Coronary artery (tissue), 2 donors: ENCODE results near the gene TSC1.

Experiments used
- DNase-seq: peaks from one replicate; pipeline ENCODE4 v3.0.0-alpha.2; 2017; ENCODE audit warnings: low spot score
- H3K27ac ChIP-seq, 2 donors: fragments of 200-600 bp; sonication (generic); one replicate each; pipeline ENCODE4 v1.5.1; 2016 to 2019
- H3K4me3 ChIP-seq: fragments of 200-600 bp; sonication (generic); 2 replicates; pipeline ENCODE4 v1.5.1; 2016; ENCODE audit warnings: mild to moderate bottlenecking, moderate library complexity
- CTCF ChIP-seq: fragments of 200-600 bp; sonication (generic); IDR thresholded peaks from one replicate; pipeline ENCODE4 v1.5.1; 2019; ENCODE audit warnings: antibody characterized with exemption

The TSC1 gene

DNA sequence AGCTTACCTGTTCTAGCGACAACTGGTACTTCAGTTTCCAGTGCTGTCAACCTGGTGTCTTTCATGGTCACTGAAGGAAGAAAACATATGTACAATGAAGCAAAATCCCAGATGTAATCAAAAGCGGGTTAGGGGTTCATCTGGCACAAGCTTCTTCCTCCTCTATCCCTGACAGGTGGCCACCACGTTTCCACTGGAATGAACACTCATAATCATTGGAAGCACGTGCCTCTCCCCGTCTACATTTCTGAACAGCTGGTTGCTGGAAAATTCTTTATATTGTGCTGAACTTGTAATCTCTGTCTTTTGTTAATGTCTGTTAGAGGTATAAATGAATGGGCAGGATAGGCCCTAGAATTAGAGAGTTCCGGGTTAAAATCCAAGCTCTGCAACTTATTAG, 9.4 kb downstream of the TSC1 start:
- DNase-seq: no peak
- no peak overlapping the region for H3K4me3 ChIP-seq
- H3K27ac ChIP-seq: no peak overlapping the region
- no peak for TF ChIP-seq CTCF

DNA sequence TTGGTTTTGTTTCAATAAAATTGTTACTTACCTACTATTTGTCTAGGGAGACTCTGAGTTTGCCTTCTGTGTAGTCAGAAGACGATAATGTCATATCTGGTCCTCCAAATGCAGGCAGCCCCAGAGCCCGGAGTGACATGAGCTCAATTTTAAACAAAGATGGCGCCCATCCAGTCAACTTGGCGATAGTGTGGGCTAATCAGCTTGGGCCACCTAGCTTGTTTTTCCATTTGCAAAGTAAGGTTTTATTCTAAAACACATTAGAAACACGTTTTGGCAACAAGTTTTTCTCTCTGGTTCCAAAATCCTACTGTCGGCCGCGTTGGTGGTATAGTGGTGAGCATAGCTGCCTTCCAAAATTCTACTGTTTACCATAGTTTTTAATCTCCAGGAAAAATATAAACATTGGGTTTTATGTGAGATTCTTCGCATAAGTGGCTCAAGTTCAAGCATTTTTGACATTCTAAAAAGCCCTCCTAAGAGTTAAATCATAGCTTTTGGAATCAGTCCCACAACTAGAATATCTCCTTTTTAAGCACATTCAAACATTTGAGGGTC, 13.2 kb downstream of the TSC1 start:
- no peak for TF ChIP-seq CTCF
- Histone ChIP-seq H3K4me3 (no peak overlapping the region), H3K27ac (no peak overlapping the region)
- DNase-seq: no peak

GRCh38 chr9:132927704-132928103, 16.7 kb downstream of the TSC1 start:
- no peak for DNase-seq
- no peak overlapping the region for H3K27ac ChIP-seq
- no peak overlapping the region for H3K4me3 ChIP-seq
- TF ChIP-seq CTCF: no peak

- H3K27ac ChIP-seq: no peak overlapping the region
- no peak for TF ChIP-seq CTCF
- no peak overlapping the region for H3K4me3 ChIP-seq
- DNase-seq: no peak
Measured at GRCh38 chr9:132923346-132923902, 21.0 kb downstream of the TSC1 start.

DNA sequence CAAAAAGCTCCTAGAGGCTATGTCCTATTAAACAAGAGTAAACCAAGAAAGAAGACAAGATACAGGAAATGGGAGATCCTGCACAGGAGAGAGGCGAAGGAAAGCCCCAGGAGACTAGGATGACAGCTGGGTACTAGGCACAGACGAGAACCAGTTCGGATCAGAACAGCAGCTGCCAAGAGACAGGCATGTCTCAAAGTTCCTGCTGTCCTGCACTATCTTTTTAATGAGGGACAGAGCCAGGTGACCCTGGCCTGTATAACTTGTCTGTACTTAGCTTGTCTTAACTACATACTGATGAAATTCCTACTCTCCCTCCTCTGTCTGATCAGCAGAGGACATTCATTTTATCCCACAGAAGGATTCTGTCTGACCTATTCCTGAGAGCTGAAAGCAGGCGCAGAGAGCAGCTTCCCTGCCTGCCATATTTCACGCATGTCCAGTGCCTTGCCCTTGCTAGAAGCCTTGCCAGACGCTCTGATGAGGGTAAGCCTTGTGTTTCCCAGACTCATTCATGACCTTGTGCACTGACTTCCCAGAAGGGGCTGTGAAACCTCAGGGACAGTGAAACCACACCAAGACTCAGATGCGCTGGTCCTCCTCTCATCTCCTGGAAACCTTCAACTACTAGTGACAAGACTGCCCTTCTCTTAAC, 24.7 kb downstream of the TSC1 start:
- no peak for DNase-seq
- Histone ChIP-seq H3K27ac (no peak overlapping the region), H3K4me3 (no peak overlapping the region)

GRCh38 chr9:132914924-132915323, 29.5 kb downstream of the TSC1 start:
- TF ChIP-seq CTCF: no peak
- no peak overlapping the region for H3K27ac ChIP-seq

More for the DNA sequence above, 24.7 kb downstream of the TSC1 start:
- TF ChIP-seq CTCF: no peak

GRCh38 chr9:132912131-132912530, 32.3 kb downstream of the TSC1 start:
- no peak for DNase-seq
- no peak for TF ChIP-seq CTCF
- H3K27ac ChIP-seq: no peak overlapping the region

More at GRCh38 chr9:132914924-132915323, 29.5 kb downstream of the TSC1 start:
- H3K4me3 ChIP-seq: no peak overlapping the region
- DNase-seq: no peak

More at GRCh38 chr9:132912131-132912530, 32.3 kb downstream of the TSC1 start:
- no peak overlapping the region for H3K4me3 ChIP-seq
